Measurements from ENCODE around the gene RASGEF1C.
A peak's percentile ranks its signal among the peaks of the same experiment; 100 is the strongest.
"Not testable (repeated sequence)": the region's sequence is repeated elsewhere in the genome, so short reads cannot be mapped to it uniquely, and the experiment has no call there.

RASGEF1C gene

DNA sequence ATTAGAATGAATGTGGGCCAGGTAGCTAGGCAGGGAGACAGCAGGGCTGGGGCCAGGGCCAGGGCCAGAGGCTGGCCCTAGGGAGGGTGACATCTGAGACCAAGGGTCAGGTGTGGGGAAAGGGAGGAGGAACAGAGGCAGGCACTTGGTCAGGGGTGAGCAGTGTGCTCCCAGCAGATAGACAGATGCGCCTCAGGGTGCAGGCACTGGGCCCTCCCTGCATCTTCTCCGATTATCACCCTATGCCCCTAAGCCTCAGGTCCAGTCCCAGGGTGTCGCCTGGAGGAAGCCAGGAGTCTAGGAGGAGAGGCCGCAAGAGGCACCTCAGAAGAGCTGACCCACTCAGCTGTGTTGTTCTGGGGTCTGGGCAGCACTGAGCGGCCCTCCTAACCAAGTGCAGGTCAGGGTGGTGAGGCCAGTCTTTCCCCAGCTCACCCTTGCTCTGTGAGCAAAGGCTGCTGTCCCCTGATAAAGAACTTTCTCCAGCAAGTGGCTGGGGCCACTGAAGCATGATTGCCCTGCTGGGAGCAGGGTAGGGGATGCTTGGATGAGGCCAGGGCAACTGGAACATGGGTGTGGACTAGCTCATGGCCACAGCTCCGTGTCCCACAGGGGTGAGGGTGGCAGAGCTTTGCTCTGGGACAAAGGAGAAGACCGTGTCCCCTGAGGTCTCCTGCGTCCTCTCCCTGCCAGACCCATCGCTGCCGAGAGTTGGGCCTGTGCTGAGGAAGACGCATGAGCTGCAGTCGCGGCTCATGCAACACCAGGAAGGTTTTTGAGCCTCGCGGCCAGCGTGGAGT is 2.1 kb upstream of the RASGEF1C start:
- no peak for DNase-seq

DNA sequence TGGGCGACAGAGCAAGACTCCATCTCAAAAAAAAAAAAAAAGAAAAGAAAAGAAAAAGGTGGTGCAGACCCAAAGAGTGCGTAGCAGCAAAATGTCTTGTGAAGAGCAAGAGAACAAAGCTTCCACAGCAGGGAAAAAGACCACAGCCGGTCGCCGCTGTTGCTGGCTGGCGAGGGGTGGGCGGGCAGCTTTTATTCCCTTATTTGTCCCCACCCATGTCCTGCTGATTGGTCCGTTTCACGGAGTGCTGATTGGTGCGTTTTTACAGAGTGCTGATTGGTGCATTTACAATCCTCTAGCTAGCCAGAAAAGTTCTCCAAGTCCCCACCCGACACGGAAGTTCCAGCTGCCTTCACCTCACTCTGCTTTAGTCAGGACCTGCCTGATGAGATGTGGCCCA is 1.1 kb upstream of the RASGEF1C start:
- DNase-seq: not testable (repeated sequence)

DNA sequence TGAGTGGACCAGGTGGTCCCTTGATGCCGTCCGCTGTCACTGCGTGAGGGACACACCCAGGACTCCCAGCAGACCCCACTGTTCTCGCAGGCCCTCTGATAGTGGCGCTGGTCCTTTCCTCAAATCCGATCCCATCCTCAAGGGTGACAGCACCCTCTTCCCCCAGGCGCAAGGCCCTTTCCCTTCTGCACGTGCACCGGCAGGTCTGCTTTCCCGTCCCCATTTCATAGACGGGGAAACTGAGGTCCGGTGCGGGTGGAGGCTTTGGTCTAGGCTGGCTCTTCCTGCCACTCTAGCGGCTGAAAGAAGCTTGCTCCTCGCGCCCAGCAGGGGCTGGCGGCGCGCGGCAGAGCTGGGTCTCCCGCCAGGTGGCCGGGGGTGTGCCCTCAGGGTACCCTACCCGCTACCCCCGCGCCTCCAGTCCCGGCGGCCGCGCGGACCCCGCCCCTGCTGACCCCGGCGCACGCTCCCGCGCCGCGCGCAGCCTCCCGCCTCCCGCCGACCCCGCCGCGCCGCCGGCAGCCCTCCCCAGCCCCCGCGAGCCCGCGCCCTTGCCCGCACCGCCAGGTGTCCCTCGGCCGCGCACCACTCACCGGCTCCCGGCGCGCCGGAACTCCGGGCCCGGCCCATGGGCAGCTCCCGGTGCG is 453 bp downstream of the RASGEF1C start:
- DNase-seq: peak in 1 of 2 experiments; percentile 56

DNA sequence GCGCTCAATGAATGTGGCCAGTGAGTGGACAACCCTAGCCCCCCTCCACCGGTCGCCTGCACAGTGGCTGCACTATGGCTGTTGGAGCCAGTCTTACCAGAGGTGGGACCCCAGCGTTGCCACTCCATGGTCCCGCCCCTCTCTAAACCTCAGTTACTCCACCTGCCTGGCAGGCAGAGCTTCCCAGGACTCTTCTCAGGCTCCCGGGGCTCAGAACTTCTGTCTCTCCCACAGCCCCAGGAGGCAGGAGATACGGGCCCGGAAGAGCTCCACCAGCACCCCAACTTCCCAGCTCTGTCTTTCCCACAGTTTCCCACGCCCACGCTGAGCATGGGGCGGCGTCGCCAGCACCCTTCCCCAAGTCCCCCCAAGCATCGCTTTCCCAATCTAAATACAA is 975 bp downstream of the RASGEF1C start:
- DNase-seq: no peak

DNA sequence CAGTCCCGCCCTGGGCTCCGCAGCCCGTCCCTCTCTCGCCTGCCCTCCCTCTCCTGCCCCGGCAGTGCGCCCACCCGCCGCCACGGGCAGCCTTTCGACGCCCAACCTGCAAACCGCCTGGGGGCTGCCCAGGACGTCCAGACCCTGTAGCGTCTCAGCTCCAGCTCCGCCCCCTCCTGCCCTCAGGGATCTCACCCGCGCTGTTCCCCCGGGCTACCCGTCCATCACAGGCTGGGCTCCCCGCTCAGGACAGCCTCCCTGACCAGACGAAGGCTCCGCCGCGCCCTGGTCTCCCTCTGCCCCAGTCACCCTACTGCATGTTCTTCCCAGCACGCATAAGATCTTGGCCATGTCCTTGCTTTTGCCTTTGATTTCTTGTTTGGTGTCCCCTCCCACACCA is 1.4 kb downstream of the RASGEF1C start:
- no peak for DNase-seq

DNA sequence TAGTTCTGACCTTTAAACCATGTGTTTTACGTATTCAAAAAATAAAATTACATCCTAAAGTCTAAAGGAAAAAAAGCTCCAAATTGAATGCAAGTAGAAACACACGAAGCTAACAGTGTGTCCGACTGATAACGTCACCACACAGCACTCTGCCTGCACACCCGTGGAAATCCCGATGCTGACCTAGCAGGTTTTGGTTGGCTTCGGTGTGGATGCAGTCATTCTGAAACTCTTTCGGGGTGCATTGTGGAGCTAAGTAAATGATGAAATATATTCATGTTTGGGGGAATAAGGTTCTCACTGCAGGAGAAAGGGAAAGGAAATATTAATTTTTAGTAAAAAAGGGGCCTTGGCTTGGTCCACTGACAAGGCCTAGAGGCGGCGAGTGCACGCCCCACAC is 2.0 kb downstream of the RASGEF1C start:
- DNase-seq: no peak

DNA sequence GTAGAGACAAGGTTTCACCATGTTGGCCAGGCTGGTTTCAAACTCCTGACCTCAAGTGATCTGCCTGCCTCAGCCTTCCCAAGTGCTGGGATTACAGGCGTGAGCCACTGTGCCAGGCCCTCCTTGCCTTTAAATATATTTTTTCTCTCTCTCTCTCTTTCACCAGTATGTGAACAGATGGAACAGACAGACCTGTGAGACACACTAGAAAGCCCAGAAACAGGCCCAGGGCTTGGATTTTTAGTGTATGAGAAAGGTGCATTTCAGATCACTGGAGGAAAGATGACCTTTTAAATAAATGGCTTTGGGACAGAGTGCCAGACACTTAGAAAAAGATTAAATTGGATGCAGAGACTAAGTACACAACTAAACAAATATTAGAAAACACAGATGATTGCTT is 3.1 kb downstream of the RASGEF1C start:
- DNase-seq: no peak

DNA sequence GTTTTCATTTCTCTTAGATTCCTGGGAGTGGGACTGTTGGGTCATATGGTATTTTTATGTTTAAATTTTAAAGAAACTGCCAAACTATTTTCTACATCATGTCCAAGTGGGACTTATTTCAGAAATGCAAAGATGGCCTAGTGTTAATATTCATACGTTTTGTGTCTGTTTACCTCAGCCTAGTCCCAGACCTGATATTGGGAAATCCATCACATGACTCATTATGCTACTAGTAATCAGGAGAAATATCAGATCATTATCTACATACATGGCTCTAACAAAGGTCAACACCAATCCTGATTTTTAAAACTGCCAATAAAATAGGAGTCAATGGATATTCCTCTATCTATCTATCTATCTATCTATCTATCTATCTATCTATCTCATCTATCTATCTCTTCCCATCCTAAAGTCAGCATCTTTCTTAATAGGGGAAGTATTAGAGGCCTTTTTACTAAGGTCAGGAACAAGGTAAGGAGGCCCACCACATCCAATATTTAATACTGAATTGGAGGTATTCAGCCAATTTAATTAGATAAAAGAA is 4.7 kb downstream of the RASGEF1C start:
- no peak for DNase-seq

DNA sequence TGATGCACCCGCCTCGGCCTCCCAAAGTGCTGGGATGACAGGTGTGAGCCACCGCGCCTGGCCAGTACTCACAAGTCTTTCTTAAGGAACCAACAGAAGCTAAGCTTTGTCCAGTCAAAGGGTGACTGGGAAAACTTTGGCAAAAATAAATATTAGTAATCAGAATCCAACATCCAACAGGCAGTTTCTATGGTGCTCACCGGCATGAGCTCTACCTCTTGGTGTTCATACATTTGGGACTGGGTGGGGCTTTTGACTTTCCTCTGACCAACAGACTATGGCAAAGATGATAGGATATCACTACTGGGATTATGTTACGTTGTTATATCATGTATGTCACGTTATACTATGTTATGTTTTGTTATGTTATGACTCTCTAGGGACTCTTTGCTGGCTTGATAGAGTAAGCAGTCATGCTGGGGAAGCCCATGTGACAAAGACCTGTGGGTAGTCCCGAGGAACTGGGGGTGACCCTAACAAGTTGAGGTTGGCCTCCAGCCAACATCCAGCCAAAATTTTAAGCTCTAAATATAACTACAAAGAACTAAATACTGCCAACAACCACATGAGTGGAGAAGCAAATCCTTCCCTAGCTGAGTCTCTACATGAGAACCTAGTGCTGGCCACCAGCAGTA is 6.0 kb downstream of the RASGEF1C start:
- no peak for DNase-seq

DNA sequence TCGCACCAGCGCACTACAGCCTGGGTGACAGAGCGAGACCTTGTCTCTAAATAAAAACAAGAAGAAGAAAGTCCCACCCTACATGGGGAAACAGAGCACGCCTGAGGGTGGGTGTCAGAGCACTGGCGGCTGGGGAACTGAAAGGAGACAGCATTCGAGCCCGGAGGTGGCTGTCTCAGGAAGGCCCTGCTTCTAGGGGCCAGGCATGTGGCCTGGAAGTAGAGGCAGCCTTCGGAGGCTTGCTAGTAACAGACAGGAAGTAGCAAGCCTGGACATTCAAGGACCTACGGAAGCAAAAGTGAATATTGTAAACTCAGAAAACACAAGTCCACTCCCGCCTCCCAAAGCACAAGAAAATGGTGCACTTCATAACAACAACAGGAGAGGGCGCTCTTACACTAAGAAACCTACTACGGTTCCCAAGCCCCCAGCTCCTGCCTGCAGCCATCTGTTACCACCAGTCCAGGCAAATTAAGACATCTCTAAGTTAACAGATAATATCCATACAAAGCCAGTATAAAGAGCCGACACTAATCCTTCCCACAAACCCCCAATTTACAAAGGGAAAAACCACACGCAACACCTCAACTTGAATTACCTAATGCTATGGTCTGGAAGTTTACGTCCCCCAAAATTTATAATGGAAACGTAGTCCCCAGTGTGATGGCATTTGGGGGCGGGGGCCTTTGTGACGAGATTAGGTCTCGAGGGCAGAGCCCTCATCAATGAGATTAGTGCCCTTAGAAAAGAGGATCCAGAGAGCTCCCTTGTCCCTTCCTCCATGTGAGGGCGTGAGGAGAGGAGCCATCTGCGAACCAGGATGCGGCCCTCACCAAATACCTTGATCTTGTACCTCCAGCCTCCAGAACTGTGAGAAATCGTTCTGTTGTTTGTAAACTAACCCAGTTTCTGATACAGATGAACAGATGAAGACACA is 7.7 kb downstream of the RASGEF1C start:
- peak; percentile 20 to 47 for DNase-seq

DNA sequence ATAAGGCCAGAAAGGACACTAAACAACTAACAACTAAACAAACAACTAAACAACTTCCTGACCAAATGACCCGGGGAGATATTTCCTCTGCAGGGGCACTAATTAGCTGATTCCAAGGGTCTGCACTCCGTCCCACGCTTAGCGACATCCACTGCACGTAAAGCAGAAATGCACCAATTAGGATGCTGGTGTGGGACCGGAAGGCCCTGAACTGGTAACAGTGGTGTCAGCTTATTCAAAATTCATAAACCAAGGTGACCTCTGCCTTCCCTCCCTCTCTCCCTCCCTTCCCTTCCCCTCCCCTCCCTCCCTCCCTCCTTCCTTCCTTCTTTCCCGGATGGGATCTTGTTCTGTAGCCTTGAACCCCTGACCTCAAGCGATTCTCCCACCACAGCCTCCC is 9.6 kb downstream of the RASGEF1C start:
- no peak for DNase-seq

DNA sequence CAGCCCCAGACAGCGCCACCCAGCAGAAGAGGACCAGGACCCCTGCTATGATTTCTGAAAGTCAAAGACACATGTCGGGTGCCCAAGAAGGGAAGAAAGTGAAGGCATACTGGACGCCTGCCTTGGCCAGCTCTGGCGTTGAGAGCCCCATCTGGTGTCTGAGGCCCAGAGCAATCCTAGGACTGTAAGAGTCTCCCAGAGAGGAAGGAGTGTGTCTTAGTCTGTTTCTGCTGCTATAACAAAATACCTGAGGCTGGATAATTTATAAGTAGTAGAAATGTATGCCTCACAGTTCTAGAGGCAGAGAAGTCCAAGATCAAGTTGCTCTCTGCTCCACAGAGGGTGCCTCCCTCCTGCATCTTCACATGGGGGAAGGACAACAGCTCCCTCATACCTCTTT is 10.8 kb downstream of the RASGEF1C start:
- DNase-seq: no peak

DNA sequence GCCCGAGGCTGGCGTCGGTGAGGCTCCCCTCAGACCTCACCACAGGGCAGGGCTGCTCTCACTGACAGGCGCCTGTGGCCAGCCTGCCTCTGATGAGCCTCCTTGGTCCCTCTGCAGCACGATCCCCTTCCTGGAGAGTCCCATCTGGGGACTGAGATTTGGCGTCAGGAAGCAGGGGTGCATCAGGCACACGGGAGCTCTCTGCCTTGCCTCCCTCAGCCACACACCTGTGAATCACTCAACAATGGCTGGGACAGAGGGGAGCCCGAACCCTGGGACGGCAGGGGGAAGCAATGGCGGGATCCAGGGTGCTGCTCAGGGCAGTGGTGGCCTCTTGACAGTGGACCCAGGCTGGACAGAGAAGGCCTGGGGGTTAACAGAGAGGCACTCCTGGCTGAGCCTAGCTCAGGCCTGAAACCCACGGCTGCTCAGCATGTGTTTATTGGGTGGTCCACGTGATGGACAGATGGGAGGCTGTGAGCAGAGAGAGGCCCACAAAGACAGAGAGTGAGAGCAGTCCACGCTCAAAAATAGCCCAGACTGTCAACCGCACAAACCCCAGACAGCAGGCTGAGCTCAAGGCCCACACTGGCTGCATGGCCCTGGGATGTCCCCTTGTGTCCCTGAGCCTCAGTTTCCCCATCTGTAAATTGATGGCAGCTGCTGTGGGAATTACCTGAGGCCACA is 11.9 kb downstream of the RASGEF1C start:
- no peak for DNase-seq

DNA sequence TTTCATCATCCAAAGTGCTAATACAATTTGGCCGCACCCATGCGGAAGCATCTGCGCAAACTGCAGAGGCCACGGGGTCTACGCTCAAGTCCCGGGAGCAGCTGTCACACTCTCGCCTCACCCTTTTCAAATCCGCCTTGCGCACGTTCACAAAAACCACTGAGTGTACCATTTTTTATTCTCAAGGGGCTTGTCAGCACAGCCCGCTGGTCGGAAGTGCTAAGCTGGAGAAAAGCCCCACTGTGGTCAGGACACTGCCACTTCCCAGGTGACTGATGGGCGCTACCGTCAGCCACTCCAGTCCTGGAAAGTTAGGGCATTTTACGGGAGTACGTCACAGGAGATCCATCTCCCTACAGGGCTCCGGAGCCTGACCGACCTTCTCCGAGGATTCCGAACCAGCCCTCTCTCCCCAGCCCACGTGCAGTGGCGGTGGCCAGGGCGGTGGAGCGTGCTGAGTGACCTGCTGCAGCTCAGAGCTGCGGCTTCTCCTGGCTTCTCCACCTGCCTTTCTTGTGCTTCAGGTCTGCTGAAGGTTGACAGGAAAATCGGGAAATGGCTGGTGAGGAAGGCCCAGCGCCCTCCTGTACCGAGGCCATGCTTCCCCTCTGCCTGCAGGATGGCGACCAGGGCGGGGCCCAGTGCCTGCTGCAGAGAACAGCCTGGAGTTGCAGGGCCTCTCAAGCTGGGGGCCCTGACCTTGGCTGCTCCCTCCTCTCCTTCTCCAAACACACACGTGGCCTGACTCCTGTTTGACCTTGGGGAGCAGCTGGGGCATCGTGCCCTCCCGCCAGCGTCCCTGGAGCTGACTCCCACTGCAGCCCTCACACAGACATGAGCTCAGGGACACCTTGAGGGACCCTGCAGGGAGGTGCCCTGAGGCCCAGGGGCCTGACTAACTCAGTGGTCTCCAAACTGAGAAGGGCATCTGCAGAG is 14.3 kb downstream of the RASGEF1C start:
- no peak for DNase-seq

DNA sequence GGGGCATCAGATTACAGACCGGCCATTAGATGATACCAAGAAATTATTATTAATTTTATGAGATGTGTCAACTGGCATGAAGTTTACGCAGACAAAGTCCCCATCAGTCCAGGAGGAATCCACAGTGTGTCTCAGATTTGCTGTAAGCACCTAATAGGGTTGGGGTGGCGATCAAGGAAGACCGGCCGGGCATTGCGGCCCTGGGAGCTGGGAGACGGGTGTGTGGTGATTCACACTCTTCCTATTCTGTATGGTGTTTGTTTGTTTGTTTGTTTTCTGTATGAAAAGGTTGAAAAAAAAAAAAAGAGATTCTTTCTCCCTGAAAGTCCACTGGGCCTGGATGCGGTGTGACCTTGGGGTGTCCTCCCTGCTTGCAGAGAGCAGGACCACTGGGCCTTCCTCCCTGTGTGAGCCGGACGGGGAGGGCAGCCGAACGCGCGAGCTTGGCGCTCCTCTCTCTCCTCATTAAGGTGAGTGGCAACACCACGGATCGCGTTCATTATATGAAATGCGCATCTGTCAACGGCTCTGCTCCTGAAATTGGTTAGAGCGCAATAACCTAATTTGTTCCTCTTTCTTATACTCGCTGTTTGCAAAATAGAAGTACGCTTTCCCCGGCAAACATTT is 15.1 kb downstream of the RASGEF1C start:
- no peak for DNase-seq

DNA sequence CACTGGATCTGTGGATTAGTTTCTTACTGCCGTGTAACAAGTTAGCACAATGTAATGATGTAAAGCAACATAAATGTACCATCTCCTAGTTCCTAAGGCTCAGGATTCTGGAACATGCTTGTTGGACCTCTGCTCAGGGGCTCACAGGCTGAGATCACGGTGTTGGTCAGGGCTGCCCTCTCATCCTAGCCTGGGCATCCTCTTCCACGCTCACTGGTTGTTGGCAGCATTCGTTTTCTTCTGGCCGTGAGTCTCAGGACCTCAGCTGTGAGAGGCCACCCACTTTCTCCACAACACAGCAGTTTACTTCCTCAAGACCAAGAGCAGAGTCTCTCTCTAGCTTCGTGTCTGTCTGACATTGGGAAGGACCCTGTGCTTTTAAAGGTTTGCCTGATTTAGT is 17.3 kb downstream of the RASGEF1C start:
- no peak for DNase-seq

DNA sequence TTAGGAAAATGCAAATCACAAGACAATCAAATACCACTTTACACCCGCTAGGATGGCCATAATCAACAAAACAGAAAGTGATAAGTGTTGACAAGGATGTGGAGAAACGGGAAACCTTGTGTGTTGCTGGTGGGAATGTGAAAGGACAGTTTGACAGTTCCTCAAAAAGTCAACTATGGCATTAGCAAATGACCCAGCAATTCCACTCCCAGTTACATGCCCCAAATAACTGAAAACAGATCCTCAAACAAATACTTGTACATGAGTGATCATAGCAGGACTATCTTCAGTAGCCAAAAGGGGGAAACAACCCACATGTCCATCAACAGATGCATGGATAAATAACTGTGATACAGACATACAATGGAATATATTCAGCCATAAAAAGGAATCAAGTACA is 21.2 kb downstream of the RASGEF1C start:
- no peak for DNase-seq

DNA sequence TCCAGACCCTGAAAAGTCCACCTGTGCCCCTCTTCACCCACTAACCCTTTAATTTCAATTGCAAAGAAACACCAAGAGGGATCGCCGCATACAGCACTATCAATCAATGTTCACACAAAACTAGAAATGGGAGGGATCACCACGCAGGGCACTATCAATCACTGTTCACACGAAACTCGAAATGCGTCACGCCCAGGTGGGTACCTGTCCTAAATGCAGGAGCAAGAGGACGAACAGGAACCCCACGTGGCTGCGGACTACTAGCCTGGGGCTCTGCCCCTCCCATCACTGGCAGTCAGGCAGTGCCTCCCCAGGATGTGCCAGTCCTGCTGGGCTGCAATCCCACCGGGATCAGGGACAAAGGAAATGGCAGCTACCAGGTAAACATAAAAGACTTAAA is 28.2 kb downstream of the RASGEF1C start:
- DNase-seq: no peak

DNA sequence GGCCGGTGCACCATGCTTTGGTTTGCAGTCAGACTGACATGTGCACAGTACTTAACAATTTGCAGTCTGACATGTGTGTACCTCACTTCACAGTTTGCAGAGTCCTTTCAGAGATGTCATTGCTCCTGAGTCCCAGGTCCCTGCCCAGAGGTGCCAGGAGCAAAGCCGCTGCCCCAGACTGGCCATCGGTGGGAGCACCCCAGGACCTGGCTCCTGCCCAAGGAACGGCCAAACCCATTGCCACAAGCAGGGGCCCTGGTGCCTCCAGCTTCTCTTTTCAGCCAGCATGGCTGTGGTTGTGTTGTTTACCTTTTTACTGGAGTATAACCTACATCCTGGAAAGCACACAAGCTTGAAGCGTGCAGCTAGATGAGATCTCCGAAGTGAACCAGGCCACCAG is 28.6 kb downstream of the RASGEF1C start:
- no peak for DNase-seq
